ENCODE results near the gene CBX8.

The CBX8 gene

DNA sequence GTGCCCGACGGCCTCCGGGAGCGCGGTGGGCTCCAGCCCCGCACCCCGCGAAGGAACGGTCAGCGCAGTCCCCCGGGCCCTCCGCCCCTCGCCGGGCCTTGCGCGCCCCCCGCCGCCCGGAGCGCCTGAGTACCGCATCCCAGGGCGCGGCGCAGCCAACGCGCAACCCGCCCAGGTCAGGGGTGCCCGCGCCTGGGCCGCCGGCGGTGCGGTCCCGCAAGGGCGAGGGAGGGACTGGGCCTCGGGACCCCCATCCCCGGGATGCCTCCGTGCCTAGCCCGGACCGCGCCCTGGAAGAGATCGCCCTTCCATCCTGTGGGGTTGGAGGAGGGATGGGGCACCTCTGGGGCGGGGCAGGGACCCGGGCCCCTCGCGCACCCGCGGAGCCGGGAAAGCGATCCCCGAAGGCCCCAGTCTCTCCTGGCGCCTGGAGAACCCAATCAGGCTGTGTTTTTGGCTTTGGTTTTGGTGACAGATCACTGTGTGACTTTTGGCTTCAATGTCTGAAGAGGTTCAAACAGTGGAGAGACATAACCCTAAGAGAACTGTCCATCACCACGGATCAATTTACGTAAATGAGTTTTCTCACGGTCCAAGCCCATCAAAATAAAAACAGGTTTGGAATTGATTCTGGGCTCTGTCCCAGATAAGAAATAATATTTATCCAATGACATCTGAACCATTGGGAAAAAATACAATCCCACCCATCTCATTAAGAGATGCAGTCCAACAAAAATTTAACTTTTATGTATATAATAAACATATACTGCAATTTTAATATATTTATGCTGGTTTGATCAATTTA lies 48.4 kb downstream of the CBX8 start:
- no peak for DNase-seq

DNA sequence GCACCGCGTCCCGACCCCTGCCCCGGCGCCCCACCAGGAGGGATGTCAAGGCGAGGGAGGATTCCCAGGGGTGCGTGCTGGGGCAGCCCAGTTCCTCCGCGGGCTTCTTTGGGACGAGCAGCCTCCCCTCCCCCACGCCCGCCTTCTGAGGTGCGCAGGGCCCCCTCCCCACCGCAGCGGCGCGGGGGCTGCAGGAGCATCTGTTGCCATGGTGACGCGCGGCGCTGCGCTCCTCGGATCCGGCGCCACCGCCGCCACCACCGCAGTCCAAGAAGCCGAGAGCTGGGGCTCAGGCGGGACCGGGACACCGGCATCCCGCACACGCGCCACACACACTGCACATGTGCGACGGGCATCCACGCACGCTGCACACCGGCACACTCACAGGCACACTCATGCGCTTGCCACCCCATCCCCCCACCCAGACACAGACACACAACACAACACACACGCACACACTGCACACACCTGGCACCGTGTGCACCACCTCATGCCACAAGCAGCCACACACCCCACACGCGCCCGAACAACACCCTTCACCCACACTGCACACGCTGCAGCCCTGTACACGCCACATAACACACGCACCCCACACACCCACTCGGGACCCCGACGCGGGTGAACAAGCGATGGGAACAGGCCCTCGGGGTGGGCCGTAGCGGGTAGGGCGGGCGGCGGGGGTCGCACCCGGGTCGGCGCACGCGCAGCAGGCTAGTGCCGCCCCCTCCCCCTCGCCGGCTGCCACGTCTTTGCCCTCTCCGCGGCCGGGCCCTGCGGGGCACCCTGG lies 49.2 kb downstream of the CBX8 start:
- DNase-seq: peak; percentile 48

DNA sequence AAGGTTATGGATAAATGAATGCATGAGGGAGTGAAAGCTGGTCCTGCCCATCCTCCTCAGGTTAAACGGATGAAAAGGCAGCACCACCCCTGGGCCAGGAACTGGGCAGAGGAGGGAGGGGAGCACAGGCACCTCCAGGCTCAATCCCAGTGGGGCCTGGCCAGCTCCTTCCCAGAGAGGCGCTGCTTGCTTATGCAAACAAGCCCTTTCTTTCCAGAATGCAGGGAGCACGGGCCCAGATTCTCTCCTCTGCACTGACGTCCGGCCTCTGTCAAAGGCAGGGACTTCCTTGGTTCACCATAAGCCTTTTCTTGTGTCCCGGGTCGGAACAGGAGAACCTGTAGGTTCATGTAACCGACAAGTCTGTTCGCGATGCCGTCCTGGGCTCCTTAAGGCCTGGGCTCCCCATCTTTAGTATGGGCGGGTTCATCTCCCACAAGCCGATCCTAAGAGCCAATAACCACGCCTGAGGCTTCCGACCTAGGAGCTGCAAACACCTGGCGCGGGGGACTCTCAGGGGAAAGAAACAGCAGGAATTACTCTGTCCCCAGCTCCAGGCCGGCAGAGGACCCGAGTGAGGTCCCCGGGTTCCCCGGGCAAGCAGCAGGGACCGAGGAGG lies 49.9 kb downstream of the CBX8 start:
- DNase-seq: no peak

DNA sequence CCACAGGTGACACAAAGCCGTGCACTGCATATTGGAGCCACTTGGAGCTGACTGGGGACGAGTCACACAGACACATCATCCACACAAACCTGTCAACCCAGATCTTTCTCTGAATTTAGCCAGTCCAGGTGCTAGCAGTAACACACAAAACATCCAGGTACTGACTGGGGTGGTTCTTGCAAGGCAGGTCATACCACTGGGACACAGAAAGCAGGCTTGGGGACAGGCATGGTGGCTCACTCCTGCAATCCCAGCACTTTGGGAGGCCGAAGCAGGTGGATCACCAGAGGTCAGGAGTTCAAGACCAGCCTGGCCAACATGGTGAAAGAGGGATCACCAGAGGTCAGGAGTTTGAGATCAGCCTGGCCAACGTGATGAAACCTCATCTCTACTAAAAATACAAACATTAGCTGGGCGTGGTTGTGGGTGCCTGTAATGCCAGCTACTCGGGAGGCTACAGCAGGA lies 51.2 kb downstream of the CBX8 start:
- DNase-seq: no peak

DNA sequence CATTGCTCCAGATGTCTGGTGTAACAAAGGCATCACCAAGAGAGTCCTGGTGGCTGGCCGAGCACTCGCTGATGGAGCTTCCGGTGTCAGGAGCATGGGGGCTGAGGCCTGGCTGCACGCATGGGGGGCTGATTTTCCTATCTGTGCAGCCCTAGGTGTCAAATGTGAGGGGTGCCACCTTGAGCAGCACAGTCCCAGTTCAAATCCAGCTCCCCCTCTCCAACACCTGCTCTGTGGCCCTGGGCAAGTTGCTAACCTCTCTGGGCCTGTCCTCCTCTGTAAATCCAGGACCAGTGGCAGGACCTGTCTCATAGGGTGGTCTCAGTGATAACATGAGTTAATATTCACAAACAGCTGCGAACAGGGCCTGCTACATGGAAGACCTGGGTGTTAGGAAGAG lies 53.3 kb downstream of the CBX8 start:
- DNase-seq: no peak

DNA sequence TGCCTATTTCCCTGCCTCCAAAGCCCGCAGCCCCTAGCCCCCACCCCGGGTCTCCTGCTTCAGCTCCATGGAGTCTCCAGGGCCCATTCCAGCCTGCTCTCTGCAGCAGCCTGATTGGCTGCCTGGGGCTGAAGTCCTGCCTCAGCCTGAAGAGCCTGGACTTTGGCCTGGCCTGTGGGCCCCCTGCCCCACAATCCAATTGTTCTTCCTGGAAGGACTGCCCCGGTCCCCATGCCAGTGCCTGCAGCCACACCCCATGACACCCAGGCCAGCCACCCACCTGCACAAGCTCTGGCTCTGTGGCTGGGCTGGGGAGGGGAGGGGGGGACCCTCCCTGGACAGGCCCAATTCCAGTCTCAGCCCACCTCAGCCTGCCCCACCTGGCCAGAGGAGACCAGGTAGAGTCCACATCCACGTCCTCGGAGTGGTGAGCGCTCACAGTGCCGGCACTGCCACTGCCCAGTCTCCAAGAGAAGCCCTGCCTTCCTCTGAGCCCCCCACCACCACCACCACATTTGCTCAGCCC lies 53.9 kb downstream of the CBX8 start:
- DNase-seq: no peak

DNA sequence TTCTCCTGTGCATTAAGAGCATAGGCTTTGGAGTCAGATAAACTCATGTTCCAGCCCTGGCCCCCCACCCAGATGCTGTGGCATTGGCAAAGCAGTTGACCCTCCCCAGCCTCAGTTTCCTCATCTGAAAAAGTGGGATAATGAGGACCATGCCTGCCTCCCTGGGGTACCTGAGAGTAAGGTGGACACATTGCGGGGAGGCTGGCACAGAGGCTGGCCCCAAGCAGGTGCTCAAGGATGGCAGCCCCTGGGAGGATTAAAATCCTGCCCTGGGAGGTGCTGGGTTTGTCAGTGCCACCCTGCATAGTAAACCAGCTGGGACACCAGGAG lies 54.3 kb downstream of the CBX8 start:
- DNase-seq: no peak
